Heart left ventricle (tissue), 13 donors: Measurements from ENCODE around the gene GLIPR1L1.
A peak's percentile ranks its signal among the peaks of the same experiment; 100 is the strongest.

Source experiments
- POLR2A ChIP-seq, 2 donors: fragments of 450-650 bp; IDR thresholded peaks; one replicate each; pipeline ENCODE4 v1.6.1; 2017; ENCODE audit warnings: antibody characterized with exemption in 2 of 2, mild to moderate bottlenecking in 2 of 2, moderate library complexity in 2 of 2
- TF ChIP-seq, protein P1 (sequence below), 12 donors: fragments of 200-600 bp; sonication (generic) in 4 of 12; IDR thresholded peaks; one replicate each; pipeline versions ENCODE4 v1.5.0 to v1.8.0; 2018 to 2022; ENCODE audit warnings: antibody characterized with exemption in 12 of 12, mild to moderate bottlenecking in 5 of 12
- donor health status: ischemic (EF 13 %, LVEDD 7.1; RV severe dilation, severe dysfunction).
- donor health status: DM: no; HTN: yes; CAD: no.
- donor health status: DM: no; HTN: no; CAD: no.
- donor health status: ischemic (EF 25% LVEDD 6.9; RV normal size, moderate dysfunction).
- donor health status: ischemic (EF 25% LVEDD 5.7; RV mildly dilated, moderate dysfunction).
- donor health status: ischemic (EF 35%, LVEDD 5.7; RV mildly dilated, moderate dysfunction).
- donor health status: nonischemic (EF 11% LVEDD 7.7; RV severe dilation, severe dysfunction).
- donor health status: DM: yes; HTN: yes; CAD: no.
- donor health status: PGD.
- donor health status: ischemic (EF 29% LVEDD 5.4; RV normal size, mild dysfunction).
- donor health status: nonischemic (EF 23%, LVEDD 6.1; RV moderate dilation, normal function).

DNA sequence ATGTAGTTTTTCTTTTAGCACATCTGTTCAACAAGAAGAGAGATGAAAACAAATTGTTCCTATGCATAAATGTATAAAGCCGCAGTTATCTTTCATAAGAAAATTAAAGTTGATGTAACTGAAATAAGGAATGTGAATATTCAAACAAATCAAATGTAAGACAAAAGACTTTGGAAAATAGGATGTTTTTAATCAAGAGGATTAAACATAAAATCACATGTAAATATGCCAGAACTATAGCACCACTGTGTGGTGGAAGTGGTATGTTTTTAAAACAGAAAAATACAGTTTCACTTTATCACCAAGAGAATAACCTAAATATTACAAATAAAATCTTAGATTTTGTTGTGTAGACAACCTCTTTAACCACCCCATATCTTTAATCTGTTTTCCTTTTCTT is 44.7 kb upstream of the GLIPR1L1 start:
- no peak for TF ChIP-seq POLR2A (IDR thresholded peaks at IDR 0.05)
- TF ChIP-seq, protein P1, sequence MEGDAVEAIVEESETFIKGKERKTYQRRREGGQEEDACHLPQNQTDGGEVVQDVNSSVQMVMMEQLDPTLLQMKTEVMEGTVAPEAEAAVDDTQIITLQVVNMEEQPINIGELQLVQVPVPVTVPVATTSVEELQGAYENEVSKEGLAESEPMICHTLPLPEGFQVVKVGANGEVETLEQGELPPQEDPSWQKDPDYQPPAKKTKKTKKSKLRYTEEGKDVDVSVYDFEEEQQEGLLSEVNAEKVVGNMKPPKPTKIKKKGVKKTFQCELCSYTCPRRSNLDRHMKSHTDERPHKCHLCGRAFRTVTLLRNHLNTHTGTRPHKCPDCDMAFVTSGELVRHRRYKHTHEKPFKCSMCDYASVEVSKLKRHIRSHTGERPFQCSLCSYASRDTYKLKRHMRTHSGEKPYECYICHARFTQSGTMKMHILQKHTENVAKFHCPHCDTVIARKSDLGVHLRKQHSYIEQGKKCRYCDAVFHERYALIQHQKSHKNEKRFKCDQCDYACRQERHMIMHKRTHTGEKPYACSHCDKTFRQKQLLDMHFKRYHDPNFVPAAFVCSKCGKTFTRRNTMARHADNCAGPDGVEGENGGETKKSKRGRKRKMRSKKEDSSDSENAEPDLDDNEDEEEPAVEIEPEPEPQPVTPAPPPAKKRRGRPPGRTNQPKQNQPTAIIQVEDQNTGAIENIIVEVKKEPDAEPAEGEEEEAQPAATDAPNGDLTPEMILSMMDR (IDR thresholded peaks at IDR 0.05): peak in 3 of 12 donors; percentile 20 to 32 (median 20)
